Raji (cell line): Measurements from ENCODE around the gene PPP1R9A.

Experiments
- POLR2A ChIP-seq: IDR thresholded peaks from 2 replicates; pipeline ENCODE4 v1.6.1; 2011; ENCODE audit warnings: low read depth, low read length, control low read depth; ENCODE audit not compliant: insufficient read depth

The PPP1R9A gene

DNA sequence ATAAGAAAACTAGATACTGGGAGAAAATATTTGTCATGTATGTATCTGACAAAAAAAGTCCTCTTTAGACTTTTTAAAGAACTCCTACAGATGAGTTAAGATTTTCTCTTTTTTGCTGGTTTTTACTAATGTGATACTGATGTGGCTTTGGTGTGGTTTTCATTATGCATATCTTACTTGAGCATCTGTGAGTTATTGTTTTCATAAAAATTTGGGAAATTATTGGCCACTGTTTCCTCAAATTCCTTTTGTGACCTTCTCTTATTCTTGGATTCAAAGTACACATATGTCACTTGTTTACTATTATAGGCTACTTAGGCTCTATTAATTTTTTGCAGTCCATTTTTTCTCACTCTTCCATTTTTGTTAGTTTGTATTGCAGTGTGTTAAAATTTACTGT lies 89.0 kb downstream of the PPP1R9A start:
- TF ChIP-seq POLR2A, result no peak

- no peak for TF ChIP-seq POLR2A
Observed at GRCh38 chr7:94997547-94997946, 90.2 kb downstream of the PPP1R9A start.

- TF ChIP-seq POLR2A, result no peak
Observed at GRCh38 chr7:94998266-94999068, 91.1 kb downstream of the PPP1R9A start.

DNA sequence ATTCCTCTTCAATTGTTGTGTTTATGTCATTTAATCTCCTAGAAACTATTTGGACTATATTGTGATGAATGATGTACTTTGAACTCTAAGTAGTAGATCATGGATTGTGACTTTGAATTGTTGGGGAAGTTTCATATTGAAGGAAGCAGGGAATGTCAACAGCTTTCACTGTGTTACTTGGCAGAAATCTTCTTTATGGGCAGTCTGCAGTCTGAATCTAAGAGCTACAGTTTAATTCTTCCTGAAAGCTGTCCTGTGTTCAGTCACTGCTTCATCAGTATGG lies 91.6 kb downstream of the PPP1R9A start:
- TF ChIP-seq POLR2A, result no peak

GRCh38 chr7:95001258-95001657 lies 93.9 kb downstream of the PPP1R9A start:
- TF ChIP-seq POLR2A, result no peak

DNA sequence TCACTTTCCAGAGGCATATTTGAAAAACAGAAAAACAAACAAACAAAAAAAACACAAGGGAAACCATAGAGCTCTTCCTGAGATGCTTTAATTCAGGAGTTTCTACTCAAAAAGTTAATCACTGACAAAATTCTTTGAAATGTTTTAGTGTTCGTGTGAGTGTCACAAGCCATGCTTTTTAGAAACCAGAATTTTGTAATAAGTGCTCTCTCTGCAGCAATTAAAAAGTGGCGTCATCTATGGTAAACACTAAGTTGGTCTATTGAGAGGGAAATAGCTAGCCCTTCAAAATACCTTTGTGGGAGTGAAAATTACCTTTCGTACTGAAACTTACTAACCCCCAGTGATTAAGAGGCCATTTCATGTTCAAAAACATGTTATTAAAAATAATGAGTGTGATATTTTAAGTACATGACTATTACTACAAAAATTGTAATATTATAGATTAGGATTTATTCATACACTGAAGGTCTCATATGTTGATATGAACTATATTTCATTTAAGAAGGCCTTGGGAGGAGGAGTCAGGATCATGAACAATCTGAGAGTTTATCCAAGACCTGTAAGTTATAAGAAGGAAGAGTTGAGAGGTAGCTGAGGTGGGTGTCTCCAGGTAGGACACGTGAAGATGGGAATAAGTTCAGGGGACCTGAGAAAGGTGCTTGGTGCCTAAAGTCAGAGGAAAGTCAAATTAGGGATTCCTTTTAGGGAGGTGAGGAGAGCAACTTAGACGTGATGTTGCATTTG lies 94.6 kb downstream of the PPP1R9A start:
- no peak for TF ChIP-seq POLR2A

GRCh38 chr7:95002775-95003174 lies 95.4 kb downstream of the PPP1R9A start:
- TF ChIP-seq POLR2A, result no peak

DNA sequence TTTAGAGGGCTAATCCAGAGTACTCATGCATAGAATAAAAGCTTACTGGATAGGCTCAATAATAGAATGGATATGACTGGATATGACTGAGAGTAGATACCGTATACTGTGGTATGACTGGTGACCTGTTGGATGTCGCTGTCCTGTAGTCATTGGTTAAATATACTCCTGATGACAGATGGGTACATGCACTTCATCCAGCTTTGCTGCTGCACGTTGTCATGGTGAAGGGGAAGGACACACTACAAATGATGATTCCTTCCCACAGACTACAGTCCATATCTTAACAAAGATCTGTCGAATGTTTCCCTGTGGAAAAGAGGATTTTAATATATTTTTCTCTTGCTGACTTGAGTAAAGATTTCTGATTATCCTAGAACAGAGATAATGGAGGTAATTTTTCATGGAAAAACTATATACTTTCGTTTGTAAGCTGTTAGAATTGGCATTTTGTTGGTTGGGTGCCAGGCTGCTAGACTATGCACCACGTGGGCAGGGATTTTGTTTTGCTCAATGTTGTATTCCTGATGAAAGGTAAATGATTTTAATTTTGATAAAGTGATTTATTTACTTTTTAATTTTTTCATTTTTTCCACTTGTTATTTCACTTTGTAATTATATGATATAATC lies 97.3 kb downstream of the PPP1R9A start:
- no peak for TF ChIP-seq POLR2A

- TF ChIP-seq POLR2A, result no peak
Observed at GRCh38 chr7:95006010-95006409, 98.6 kb downstream of the PPP1R9A start.

DNA sequence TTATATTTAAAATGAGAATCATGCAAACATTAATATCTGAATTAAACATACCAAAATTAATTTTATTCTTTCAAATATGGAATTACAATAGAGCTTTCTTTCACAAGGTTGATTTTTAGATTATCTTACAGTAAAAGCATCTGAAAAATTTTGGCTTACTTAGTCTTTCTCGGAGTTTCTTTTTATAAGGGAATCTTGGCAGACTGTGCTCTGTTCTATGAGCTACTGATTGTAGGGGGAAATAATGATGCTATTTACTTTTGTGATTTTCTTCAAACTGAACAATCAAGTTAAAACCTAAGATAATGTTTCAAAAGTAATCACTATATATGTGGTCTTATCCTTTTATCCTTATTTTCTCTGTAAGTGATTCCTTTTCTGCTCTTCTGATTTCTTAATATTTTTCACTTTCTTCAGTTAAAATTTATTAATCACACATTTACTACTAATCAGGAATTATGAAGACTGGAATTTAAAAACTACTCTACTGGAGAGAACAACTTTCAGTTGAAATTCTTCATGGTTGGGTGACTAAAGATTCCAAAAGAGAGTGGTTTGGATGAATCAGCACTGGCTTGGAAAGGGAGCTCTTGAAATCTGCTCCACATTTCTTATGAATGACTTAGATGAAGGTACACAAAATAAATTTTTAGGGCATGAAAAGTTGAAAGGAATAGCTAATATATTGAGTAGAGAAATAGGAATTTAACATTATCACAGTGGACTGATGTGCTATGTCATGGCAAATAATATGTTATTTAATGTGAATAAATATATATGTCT lies 103.9 kb downstream of the PPP1R9A start:
- TF ChIP-seq POLR2A, result no peak

DNA sequence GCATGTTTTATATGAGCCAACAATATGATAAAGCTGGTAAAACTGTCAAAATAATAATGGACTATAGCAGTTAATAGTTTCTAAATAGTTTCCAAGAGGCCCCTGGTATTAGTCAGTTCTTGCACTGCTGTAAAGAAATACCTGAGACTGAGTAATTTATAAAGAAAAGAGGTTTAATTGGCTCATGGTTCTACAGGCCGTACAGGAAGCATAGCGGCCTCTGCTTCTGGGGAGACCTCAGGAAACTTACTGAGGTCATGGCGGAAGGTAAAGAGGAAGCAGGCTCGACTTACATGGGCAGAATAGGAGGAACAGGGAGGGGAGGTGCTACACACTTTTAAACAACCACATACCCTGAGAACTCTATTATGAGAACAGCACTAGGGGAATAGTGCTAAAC lies 104.6 kb downstream of the PPP1R9A start:
- TF ChIP-seq POLR2A, result no peak

DNA sequence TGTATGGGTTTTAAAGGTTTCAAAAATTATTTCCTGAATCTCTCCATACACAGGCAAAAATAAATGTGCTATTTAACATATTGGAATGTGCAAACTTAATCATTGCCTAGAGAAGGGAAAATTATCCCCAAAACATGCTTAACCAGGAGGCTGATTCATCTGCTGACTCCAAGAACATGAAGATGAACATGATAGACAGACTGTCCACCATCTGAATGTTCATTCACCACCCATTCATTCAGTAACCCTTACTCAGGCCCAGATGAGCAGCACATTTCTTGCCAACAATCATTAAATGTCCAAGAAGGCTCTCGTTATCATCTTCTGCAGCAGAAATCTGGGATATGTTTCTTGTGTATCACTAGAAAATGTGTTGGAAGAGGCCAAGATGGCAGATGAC lies 110.6 kb downstream of the PPP1R9A start:
- no peak for TF ChIP-seq POLR2A

- no peak for TF ChIP-seq POLR2A
Observed at GRCh38 chr7:95026018-95026417, 118.6 kb downstream of the PPP1R9A start.

DNA sequence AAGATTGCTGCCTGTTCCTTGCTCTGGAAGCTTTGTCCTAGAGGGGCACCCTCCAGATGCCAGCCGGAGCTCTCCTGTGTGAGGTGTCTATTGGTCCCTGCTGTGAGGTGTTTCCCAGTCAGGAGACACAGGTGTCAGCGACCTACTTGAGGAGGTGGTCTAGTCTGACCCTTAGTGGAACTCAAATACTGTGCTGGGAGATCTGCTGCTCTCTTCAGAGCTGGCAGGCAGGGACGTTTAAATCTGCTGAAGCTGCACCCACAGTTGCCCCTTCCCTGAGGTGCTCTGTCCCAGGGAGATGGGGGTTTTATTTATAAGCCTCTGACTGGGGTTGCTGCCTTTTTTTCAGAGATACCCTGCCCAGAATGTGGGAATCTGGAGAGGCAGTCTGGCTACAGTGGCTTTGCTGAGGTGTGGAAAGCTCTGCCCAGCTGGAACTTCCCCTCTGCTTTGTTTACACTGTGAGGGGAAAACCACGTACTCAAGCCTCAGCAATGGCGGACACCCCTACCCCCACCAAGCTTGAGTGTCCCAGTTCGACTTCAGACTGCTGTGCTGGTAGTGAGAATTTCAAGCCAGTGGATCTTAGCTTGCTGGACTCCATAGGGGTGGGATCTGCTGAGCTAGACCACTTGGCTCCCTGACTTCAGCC lies 119.2 kb downstream of the PPP1R9A start:
- TF ChIP-seq POLR2A, result no peak

DNA sequence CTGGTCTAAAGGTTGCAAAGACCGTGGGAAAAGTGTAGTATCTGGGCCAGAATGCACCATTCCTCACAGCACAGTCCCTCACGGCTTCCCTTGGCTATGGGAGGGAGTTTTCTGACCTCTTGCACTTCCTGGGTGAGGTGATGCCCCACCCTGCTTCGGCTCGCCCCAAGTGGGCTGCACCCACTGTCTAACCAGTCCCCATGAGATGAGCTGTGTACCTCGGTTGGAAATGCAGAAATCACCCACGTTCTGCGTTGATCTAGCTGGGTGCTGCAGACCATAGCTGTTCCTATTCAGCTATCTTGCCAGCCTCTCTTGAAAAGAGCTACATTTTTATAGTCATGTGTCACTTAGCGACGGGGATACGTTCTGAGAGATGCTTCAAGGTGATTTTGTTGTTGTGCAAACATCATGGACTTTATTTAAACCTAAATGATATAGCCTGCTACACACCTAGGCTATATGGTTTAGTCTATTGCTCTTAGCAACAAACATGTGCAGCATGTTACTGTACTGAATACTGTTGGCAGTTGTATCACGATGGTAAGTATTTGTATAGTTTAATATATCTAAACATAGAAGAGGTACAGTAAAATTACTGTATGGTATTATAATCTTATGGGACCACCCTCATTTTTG lies 120.0 kb downstream of the PPP1R9A start:
- no peak for TF ChIP-seq POLR2A

- no peak for TF ChIP-seq POLR2A
Observed at GRCh38 chr7:95028683-95029082, 121.3 kb downstream of the PPP1R9A start.
